Loucy (cell line): ENCODE results near the gene SAA1.

Source experiments
- CTCF ChIP-seq: fragments of 200-600 bp; sonication (generic); conservative IDR thresholded peaks from 2 replicates; pipeline ENCODE4 v1.5.1; 2014; ENCODE audit warnings: mild to moderate bottlenecking, antibody characterized with exemption, low read length
- EZH2phosphoT487 ChIP-seq: fragments of 200-600 bp; IDR thresholded peaks from 2 replicates; pipeline ENCODE4 v1.6.1; 2018; ENCODE audit warnings: antibody characterized with exemption, mild to moderate bottlenecking, moderate library complexity, borderline replicate concordance

GRCh38 chr11:18295316-18295715 lies 29.3 kb downstream of the SAA1 start:
- TF ChIP-seq CTCF (no peak), EZH2phosphoT487 (no peak)
